K562 (cell line): Measurements from ENCODE around the gene TXNRD2. TPM values are rescaled to one million over a fixed set of nuclear protein-coding genes. Genes with fewer than 3 reads are reported as not detected.

Experiments used
- BHLHE40 ChIP-seq: IDR thresholded peaks from 2 replicates; pipeline ENCODE4 v1.6.1; 2011; ENCODE audit warnings: low read length, improper control_type of control experiment
- ELF4 ChIP-seq: fragments of 450-650 bp; formaldehyde crosslinking; IDR thresholded peaks from 2 replicates; pipeline ENCODE4 v1.4.0; 2022; ENCODE audit warnings: missing genetic modification characterization
- ERF ChIP-seq: fragments of 450-650 bp; formaldehyde crosslinking; IDR thresholded peaks from 2 replicates; pipeline ENCODE4 v1.4.0; 2020; ENCODE audit warnings: mild to moderate bottlenecking, mixed read lengths
- FOXA1 ChIP-seq: fragments of 450-650 bp; IDR thresholded peaks from 2 replicates; pipeline ENCODE4 v1.6.1; 2016; ENCODE audit warnings: mild to moderate bottlenecking, borderline replicate concordance
- MAZ ChIP-seq, 2 experiments: fragments of 450-650 bp in 1 of 2; sonication (generic) in 1 of 2; formaldehyde crosslinking; IDR thresholded peaks in 1 of 2; conservative IDR thresholded peaks in 1 of 2; 2 replicates each; pipeline versions ENCODE4 v1.4.0 to v1.5.0; 2020; ENCODE audit warnings: mild to moderate bottlenecking in 1 of 2, missing genetic modification reagents in 1 of 2
- MTF1 ChIP-seq: fragments of 250-450 bp; sonication (Bioruptor Pico); IDR thresholded peaks from 2 replicates; pipeline ENCODE4 v1.9.0; 2021; ENCODE audit warnings: moderate library complexity, mild to moderate bottlenecking, inconsistent platforms, borderline replicate concordance
- MYNN ChIP-seq, 2 experiments: sonication (generic); formaldehyde crosslinking in 1 of 2; IDR thresholded peaks; 2 replicates each; pipeline versions ENCODE4 v1.5.0 to v1.6.1; 2016 to 2020; ENCODE audit warnings: antibody characterized with exemption in 1 of 2, missing genetic modification reagents in 1 of 2
- PRMT5 ChIP-seq: sonication (generic); formaldehyde crosslinking; IDR thresholded peaks from 2 replicates; pipeline ENCODE4 v1.5.0; 2020; ENCODE audit warnings: missing genetic modification reagents
- SRF ChIP-seq, 2 experiments: fragments of 250-450, 450-650 bp in 1 of 2; sonication (Bioruptor Pico) in 1 of 2; sonication (generic) in 1 of 2; formaldehyde crosslinking; IDR thresholded peaks; 2 replicates each; pipeline versions ENCODE4 v1.5.0 to v1.5.1; 2020 to 2022; ENCODE audit warnings: mild to moderate bottlenecking in 1 of 2, missing genetic modification reagents in 1 of 2
- ZNF224 ChIP-seq: sonication (generic); formaldehyde crosslinking; IDR thresholded peaks from 2 replicates; pipeline ENCODE4 v1.8.0; 2022; ENCODE audit warnings: mild to moderate bottlenecking, missing genetic modification reagents
- ZNF436 ChIP-seq: fragments of 250-450, 450-650 bp; sonication (Bioruptor Pico); formaldehyde crosslinking; IDR thresholded peaks from 2 replicates; pipeline ENCODE4 v1.7.0; 2020; ENCODE audit warnings: mild to moderate bottlenecking
- ZNF583 ChIP-seq: fragments of 250-450 bp; sonication (Bioruptor Pico); IDR thresholded peaks from 2 replicates; pipeline ENCODE4 v1.4.0; 2020
- ZNF696 ChIP-seq: fragments of 250-450 bp; sonication (Bioruptor Pico); conservative IDR thresholded peaks from 2 replicates; pipeline ENCODE4 v1.4.0; 2020; ENCODE audit warnings: mild to moderate bottlenecking, moderate library complexity
- ZNF707 ChIP-seq: fragments of 250-450 bp; sonication (Bioruptor Pico); conservative IDR thresholded peaks from 2 replicates; pipeline ENCODE4 v1.8.0; 2022; ENCODE audit warnings: inconsistent platforms, mild to moderate bottlenecking, moderate library complexity
- ZNF77 ChIP-seq: fragments of 250-450 bp; sonication (Bioruptor Pico); IDR thresholded peaks from 2 replicates; pipeline ENCODE4 v1.5.0; 2020
- ZNF780A ChIP-seq: fragments of 250-450 bp; sonication (Bioruptor Pico); IDR thresholded peaks from 2 replicates; pipeline ENCODE4 v1.5.0; 2021; ENCODE audit warnings: mild to moderate bottlenecking
- polyA plus RNA-seq, 8 experiments: library from polyadenylated mRNA; depleted of rRNA in 4 of 8; stranded (reverse) in 5 of 8; unstranded in 3 of 8; fragments of >200 nt; fragmentation: Nextera tagmentation in 2 of 8; fragmentation: Illumina TruSeq in 1 of 8; extraction: Ambion mirVana in 2 of 8; extraction: Trizol in 1 of 8; gene quantifications; 2 replicates each; pipeline versions ENCODE4 v1.2.1 to v1.2.3, GENCODE V29; 2011 to 2014; ENCODE audit warnings: inconsistent platforms in 1 of 8, missing spikeins in 1 of 8
- total RNA-seq, 7 experiments: library from RNA; depleted of rRNA in 6 of 7; stranded (reverse); fragments of >200 nt in 6 of 7; fragmentation: Illumina TruSeq in 2 of 7; extraction: Trizol in 2 of 7; gene quantifications; 2 replicates each; pipeline versions ENCODE4 v1.2.1 to v1.2.3, GENCODE V29; 2011 to 2021; ENCODE audit warnings: low replicate concordance in 1 of 7
- TF ChIP-seq, protein P1 (sequence below): sonication (generic); formaldehyde crosslinking; IDR thresholded peaks from 2 replicates; pipeline ENCODE4 v1.8.1; 2023; ENCODE audit warnings: mild to moderate bottlenecking, missing genetic modification reagents
- TF ChIP-seq, protein P2 (sequence below): fragments of 250-450 bp; sonication (Bioruptor Pico); IDR thresholded peaks from 2 replicates; pipeline ENCODE4 v1.8.0; 2022; ENCODE audit warnings: inconsistent platforms, mild to moderate bottlenecking, moderate library complexity, borderline replicate concordance
- TF ChIP-seq, protein P3 (sequence below): sonication (generic); formaldehyde crosslinking; IDR thresholded peaks from 2 replicates; pipeline ENCODE4 v1.8.1; 2022; ENCODE audit warnings: missing genetic modification reagents
- TF ChIP-seq, protein P4 (sequence below): fragments of 250-450 bp; sonication (Bioruptor Pico); IDR thresholded peaks from 2 replicates; pipeline ENCODE4 v1.5.1; 2021; ENCODE audit warnings: mild to moderate bottlenecking

TXNRD2 gene
- total and polyA plus RNA-seq, 9 of the 15 experiments (the other 6 are each of a cell fraction or from before 2014, with no cell fraction given) = 3.3 to 80.2 (median 49.4) TPM

DNA sequence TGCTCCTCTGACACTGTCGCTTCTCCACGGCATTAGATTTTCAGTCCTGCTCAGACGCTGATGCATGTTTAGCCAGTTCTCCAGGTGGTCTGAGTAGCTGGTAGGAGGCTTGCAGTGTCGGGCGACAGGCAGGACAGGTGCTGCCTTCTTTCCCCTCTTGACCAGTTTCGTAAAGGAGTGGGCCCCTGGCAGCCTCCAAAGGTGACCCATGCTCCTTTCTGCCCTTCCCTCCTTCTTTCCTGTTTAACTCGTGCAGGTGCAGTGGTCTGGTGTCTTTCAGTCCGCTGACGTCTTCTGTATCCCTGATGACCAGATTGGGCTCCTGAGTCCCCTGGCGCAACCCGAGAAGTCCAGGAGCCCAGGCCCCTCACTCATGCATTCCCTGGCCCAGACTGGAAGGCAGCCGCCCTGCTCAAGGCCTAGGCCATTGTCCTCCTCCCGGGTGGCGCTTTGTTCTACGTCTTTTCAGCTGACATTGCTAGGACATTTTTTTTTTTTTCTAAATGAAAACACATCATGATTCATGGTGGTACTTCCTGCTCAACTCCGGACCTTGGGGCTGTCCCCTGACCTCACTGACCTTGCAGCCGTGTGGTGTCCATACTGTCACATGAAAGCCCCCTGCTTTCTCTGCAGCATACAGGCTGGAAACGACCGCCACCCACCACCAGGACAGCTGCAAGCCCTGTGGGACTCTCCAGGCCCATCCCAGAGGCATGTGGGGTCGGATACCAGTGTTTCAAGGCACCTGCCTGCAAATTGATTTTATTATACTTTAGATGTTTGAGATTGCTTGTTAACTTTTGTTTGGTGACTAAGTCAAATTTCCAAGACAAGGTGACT lies 25.5 kb upstream of the TXNRD2 start (continued):
- TF ChIP-seq PRMT5 (CRISPR knock-in tag) (peak; percentile 78; the same call in 1 of the 2 replicates), ERF (CRISPR knock-in tag) (0 out of 2 replicates have a peak, but pooled peaks have one; percentile 13), ZNF436 (CRISPR knock-in tag) (peak; percentile 58; the same call in 1 of the 2 replicates), ZNF77 (CRISPR knock-in tag) (no peak), ELF4 (0 out of 2 replicates have a peak, but pooled peaks have one; percentile 44), SRF (CRISPR knock-in tag; IDR thresholded peaks at IDR 0.05) (0 out of 4 replicates have a peak, but pooled peaks of 1 of the 2 experiments have one; percentile 48), ZNF224 (CRISPR knock-in tag) (no peak), MYNN (IDR thresholded peaks at IDR 0.05) (no peak), MYNN (CRISPR knock-in tag; IDR thresholded peaks at IDR 0.05) (no peak), ZNF707 (peak; percentile 24; the same call in 1 of the 2 replicates), MTF1 (CRISPR knock-in tag) (0 out of 2 replicates have a peak, but pooled peaks have one; percentile 38), MAZ (CRISPR knock-in tag; conservative IDR thresholded peaks at IDR 0.05 in 1 of 2, IDR thresholded peaks at IDR 0.05 in 1 of 2) (0 out of 4 replicates have a peak, but pooled peaks of 1 of the 2 experiments have one; percentile 14), ZNF780A (no peak), ZNF583 (CRISPR knock-in tag) (0 out of 2 replicates have a peak, but pooled peaks have one; percentile 64), FOXA1 (no peak), ZNF696 (no peak), BHLHE40 (peak; percentile 5; the same call in 1 of the 2 replicates)
- TF ChIP-seq, protein P1, sequence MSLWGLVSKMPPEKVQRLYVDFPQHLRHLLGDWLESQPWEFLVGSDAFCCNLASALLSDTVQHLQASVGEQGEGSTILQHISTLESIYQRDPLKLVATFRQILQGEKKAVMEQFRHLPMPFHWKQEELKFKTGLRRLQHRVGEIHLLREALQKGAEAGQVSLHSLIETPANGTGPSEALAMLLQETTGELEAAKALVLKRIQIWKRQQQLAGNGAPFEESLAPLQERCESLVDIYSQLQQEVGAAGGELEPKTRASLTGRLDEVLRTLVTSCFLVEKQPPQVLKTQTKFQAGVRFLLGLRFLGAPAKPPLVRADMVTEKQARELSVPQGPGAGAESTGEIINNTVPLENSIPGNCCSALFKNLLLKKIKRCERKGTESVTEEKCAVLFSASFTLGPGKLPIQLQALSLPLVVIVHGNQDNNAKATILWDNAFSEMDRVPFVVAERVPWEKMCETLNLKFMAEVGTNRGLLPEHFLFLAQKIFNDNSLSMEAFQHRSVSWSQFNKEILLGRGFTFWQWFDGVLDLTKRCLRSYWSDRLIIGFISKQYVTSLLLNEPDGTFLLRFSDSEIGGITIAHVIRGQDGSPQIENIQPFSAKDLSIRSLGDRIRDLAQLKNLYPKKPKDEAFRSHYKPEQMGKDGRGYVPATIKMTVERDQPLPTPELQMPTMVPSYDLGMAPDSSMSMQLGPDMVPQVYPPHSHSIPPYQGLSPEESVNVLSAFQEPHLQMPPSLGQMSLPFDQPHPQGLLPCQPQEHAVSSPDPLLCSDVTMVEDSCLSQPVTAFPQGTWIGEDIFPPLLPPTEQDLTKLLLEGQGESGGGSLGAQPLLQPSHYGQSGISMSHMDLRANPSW (CRISPR knock-in tag) = peak; percentile 80; the same call in 1 of the 2 replicates
- TF ChIP-seq, protein P2, sequence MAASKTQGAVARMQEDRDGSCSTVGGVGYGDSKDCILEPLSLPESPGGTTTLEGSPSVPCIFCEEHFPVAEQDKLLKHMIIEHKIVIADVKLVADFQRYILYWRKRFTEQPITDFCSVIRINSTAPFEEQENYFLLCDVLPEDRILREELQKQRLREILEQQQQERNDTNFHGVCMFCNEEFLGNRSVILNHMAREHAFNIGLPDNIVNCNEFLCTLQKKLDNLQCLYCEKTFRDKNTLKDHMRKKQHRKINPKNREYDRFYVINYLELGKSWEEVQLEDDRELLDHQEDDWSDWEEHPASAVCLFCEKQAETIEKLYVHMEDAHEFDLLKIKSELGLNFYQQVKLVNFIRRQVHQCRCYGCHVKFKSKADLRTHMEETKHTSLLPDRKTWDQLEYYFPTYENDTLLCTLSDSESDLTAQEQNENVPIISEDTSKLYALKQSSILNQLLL (CRISPR knock-in tag) = 0 out of 2 replicates have a peak, but pooled peaks have one; percentile 24
- TF ChIP-seq, protein P3, sequence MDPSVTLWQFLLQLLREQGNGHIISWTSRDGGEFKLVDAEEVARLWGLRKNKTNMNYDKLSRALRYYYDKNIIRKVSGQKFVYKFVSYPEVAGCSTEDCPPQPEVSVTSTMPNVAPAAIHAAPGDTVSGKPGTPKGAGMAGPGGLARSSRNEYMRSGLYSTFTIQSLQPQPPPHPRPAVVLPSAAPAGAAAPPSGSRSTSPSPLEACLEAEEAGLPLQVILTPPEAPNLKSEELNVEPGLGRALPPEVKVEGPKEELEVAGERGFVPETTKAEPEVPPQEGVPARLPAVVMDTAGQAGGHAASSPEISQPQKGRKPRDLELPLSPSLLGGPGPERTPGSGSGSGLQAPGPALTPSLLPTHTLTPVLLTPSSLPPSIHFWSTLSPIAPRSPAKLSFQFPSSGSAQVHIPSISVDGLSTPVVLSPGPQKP (CRISPR knock-in tag) = no peak
- TF ChIP-seq, protein P4, sequence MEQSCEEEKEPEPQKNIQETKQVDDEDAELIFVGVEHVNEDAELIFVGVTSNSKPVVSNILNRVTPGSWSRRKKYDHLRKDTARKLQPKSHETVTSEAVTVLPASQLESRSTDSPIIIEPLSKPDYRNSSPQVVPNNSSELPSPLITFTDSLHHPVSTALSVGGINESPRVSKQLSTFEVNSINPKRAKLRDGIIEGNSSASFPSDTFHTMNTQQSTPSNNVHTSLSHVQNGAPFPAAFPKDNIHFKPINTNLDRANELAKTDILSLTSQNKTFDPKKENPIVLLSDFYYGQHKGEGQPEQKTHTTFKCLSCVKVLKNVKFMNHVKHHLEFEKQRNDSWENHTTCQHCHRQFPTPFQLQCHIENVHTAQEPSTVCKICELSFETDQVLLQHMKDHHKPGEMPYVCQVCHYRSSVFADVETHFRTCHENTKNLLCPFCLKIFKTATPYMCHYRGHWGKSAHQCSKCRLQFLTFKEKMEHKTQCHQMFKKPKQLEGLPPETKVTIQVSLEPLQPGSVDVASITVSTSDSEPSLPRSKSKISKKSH = no peak
